H9 (cell line): Measurements from ENCODE around the gene CCDC93. TPM values are rescaled to one million over a fixed set of nuclear protein-coding genes. Genes with fewer than 3 reads are reported as not detected.

Experiments
- DNase-seq: peaks from one replicate; pipeline ENCODE4 v3.0.0-alpha.2; 2017
- H2AFZ ChIP-seq: one replicate; pipeline ENCODE4 v1.6.1; 2013; ENCODE audit warnings: mild to moderate bottlenecking, low read length, control low read depth, moderate library complexity
- H2AK5ac ChIP-seq: 2 replicates; pipeline ENCODE4 v1.6.1; 2013; ENCODE audit warnings: low read length, control low read depth, mixed read lengths; ENCODE audit not compliant: insufficient read length
- H2BK120ac ChIP-seq: one replicate; pipeline ENCODE4 v1.6.1; 2013; ENCODE audit warnings: low read depth, mild to moderate bottlenecking, low read length, control low read depth, inconsistent platforms; ENCODE audit not compliant: poor library complexity, severe bottlenecking
- H2BK12ac ChIP-seq: 2 replicates; pipeline ENCODE4 v1.6.1; 2013; ENCODE audit warnings: low read length, control low read depth, mixed read lengths, low read depth; ENCODE audit not compliant: insufficient read length
- H2BK15ac ChIP-seq: 2 replicates; pipeline ENCODE4 v1.6.1; 2013; ENCODE audit warnings: low read depth, low read length, control low read depth
- H2BK20ac ChIP-seq: one replicate; pipeline ENCODE4 v1.6.1; 2013; ENCODE audit warnings: low read depth, mild to moderate bottlenecking, low read length, control low read depth, inconsistent platforms; ENCODE audit not compliant: poor library complexity, severe bottlenecking
- H2BK5ac ChIP-seq: 2 replicates; pipeline ENCODE4 v1.6.1; 2013; ENCODE audit warnings: low read length, control low read depth, mixed read lengths; ENCODE audit not compliant: insufficient read length
- H3K14ac ChIP-seq: 2 replicates; pipeline ENCODE4 v1.6.1; 2013; ENCODE audit warnings: low read length, control low read depth; ENCODE audit not compliant: insufficient read depth
- H3K18ac ChIP-seq: 2 replicates; pipeline ENCODE4 v1.6.1; 2013; ENCODE audit warnings: low read depth, mild to moderate bottlenecking, mixed read lengths, low read length, control low read depth; ENCODE audit not compliant: insufficient read length
- H3K23ac ChIP-seq: 2 replicates; pipeline ENCODE4 v1.6.1; 2013; ENCODE audit warnings: low read length, control low read depth, mixed read lengths, low read depth; ENCODE audit not compliant: insufficient read length
- H3K23me2 ChIP-seq: 2 replicates; pipeline ENCODE4 v1.6.1; 2013; ENCODE audit warnings: low read depth, mild to moderate bottlenecking, mixed read lengths, low read length, control low read depth; ENCODE audit not compliant: insufficient read length, poor library complexity, severe bottlenecking
- H3K27ac ChIP-seq: 2 replicates; pipeline ENCODE4 v1.5.1; 2013; ENCODE audit warnings: low read length, control low read depth, mixed read lengths, low read depth; ENCODE audit not compliant: insufficient read length
- H3K27me3 ChIP-seq: 2 replicates; pipeline ENCODE4 v1.6.1; 2013; ENCODE audit warnings: low read length, control low read depth, inconsistent platforms; ENCODE audit not compliant: insufficient read depth
- H3K4ac ChIP-seq: 2 replicates; pipeline ENCODE4 v1.6.1; 2013; ENCODE audit warnings: low read depth, mild to moderate bottlenecking, control low read depth, inconsistent platforms, low read length, moderate library complexity
- H3K4me1 ChIP-seq: 2 replicates; pipeline ENCODE4 v1.6.1; 2013; ENCODE audit warnings: low read length, control low read depth, inconsistent platforms; ENCODE audit not compliant: insufficient read depth
- H3K4me2 ChIP-seq: 2 replicates; pipeline ENCODE4 v1.6.1; 2013; ENCODE audit warnings: low read length, control low read depth, mixed read lengths; ENCODE audit not compliant: insufficient read length, insufficient read depth
- H3K56ac ChIP-seq: 2 replicates; pipeline ENCODE4 v1.6.1; 2013; ENCODE audit warnings: low read depth, mild to moderate bottlenecking, mixed read lengths, low read length, control low read depth; ENCODE audit not compliant: insufficient read length
- H3K79me1 ChIP-seq: 2 replicates; pipeline ENCODE4 v1.6.1; 2013; ENCODE audit warnings: low read depth, mild to moderate bottlenecking, moderate library complexity, low read length, control low read depth, inconsistent platforms; ENCODE audit not compliant: insufficient read depth, poor library complexity, severe bottlenecking
- H3K79me2 ChIP-seq: 2 replicates; pipeline ENCODE4 v1.6.1; 2013; ENCODE audit warnings: low read length, control low read depth, inconsistent platforms; ENCODE audit not compliant: insufficient read depth
- H3K9ac ChIP-seq: 2 replicates; pipeline ENCODE4 v1.6.1; 2013; ENCODE audit warnings: low read length, control low read depth, mixed read lengths; ENCODE audit not compliant: insufficient read length; ENCODE audit errors: extremely low read depth
- H3K9me3 ChIP-seq: one replicate; pipeline ENCODE4 v1.6.1; 2013; ENCODE audit warnings: low read depth, low read length, inconsistent platforms; ENCODE audit not compliant: control insufficient read depth
- H3T11ph ChIP-seq: one replicate; pipeline ENCODE4 v1.6.1; 2013; ENCODE audit warnings: mild to moderate bottlenecking, low read length, control low read depth, inconsistent platforms
- H4K20me1 ChIP-seq: one replicate; pipeline ENCODE4 v1.6.1; 2013; ENCODE audit not compliant: control insufficient read depth, insufficient read length, insufficient read depth
- H4K5ac ChIP-seq: 2 replicates; pipeline ENCODE4 v1.6.1; 2013; ENCODE audit warnings: low read depth, mild to moderate bottlenecking, mixed read lengths, low read length, control low read depth; ENCODE audit not compliant: insufficient read length
- H4K8ac ChIP-seq: replicated peaks from 2 replicates; pipeline ENCODE4 v1.6.1; 2013; ENCODE audit warnings: low read length, control low read depth, mixed read lengths, low read depth; ENCODE audit not compliant: insufficient read length
- H4K91ac ChIP-seq: 2 replicates; pipeline ENCODE4 v1.6.1; 2013; ENCODE audit warnings: low read depth, mild to moderate bottlenecking, moderate library complexity, mixed read lengths, low read length, control low read depth; ENCODE audit not compliant: insufficient read length
- H3K27ac Mint-ChIP-seq, 3 experiments: 2 replicates in 2 of 3; 3 replicates in 1 of 3; pipeline ENCODE4 v1.8.0; 2020 to 2021; ENCODE audit warnings: mixed read lengths in 3 of 3, mild to moderate bottlenecking in 1 of 3, moderate library complexity in 1 of 3
- H3K27me3 Mint-ChIP-seq: 2 replicates; pipeline ENCODE4 v1.8.0; 2021; ENCODE audit warnings: low read depth, mild to moderate bottlenecking, moderate library complexity, mixed read lengths
- H3K36me3 Mint-ChIP-seq, 3 experiments: 2 replicates in 2 of 3; 3 replicates in 1 of 3; pipeline ENCODE4 v1.8.0; 2020 to 2021; ENCODE audit warnings: low read depth in 3 of 3, mixed read lengths in 3 of 3; ENCODE audit not compliant: insufficient read depth in 1 of 3
- H3K4me1 Mint-ChIP-seq, 2 experiments: 2 replicates each; pipeline ENCODE4 v1.8.0; 2020; ENCODE audit warnings: mixed read lengths in 2 of 2
- H3K4me3 Mint-ChIP-seq, 2 experiments: 2 replicates in 1 of 2; 3 replicates in 1 of 2; pipeline ENCODE4 v1.8.0; 2020 to 2021; ENCODE audit warnings: mild to moderate bottlenecking in 2 of 2, mixed read lengths in 2 of 2, moderate library complexity in 1 of 2
- H3K9me3 Mint-ChIP-seq, 2 experiments: 2 replicates in 1 of 2; 3 replicates in 1 of 2; pipeline ENCODE4 v1.8.0; 2020; ENCODE audit warnings: mild to moderate bottlenecking in 2 of 2, mixed read lengths in 2 of 2, moderate library complexity in 1 of 2
- CTCF ChIP-seq: fragments of 200-600 bp; sonication (generic); conservative IDR thresholded peaks from 3 replicates; pipeline ENCODE4 v1.8.0; 2021; ENCODE audit warnings: antibody characterized with exemption, mild to moderate bottlenecking
- WGBS: extraction: QIAGEN DNeasy Blood & Tissue Kit; methylation state at CpG from one replicate; pipeline ENCODE4 v1.1.7; 2013; ENCODE audit warnings: missing lambda C conversion rate, low lambda C conversion rate, mixed read lengths; ENCODE audit not compliant: insufficient read length; ENCODE audit errors: extremely low coverage; 5-methylcytosine and 5-hydroxymethylcytosine counted together
- total RNA-seq: library from RNA; stranded (reverse); gene quantifications from 2 replicates; pipeline ENCODE4 v1.2.1, GENCODE V29; 2021

CCDC93 gene
- total RNA-seq, 1 experiment from 2014 or later = 16.4 TPM

- WGBS = no CpG with 5 or more reads among the region's 5 CpGs
- no peak for DNase-seq
These were observed 78.4 kb downstream of the CCDC93 start for GRCh38 chr2:117935456-117935855.

More at GRCh38 chr2:117935456-117935855, 78.4 kb downstream of the CCDC93 start:
- Histone ChIP-seq H4K91ac (no peak overlapping the region), H3K56ac (no peak overlapping the region), H3K27me3 (no peaks in the 10 kb centered on the region), H2BK15ac (no peak overlapping the region), H4K8ac (no peak overlapping the region), H3K79me2 (no peaks in the 10 kb centered on the region), H2AK5ac (no peak overlapping the region), H3K9me3 (no peaks in the 10 kb centered on the region), H2AFZ (no peak overlapping the region), H3K23me2 (no peaks in the 10 kb centered on the region), H3K4ac (no peak overlapping the region), H3K14ac (no peak overlapping the region), H4K20me1 (no peaks in the 10 kb centered on the region), H2BK5ac (no peak overlapping the region), H4K5ac (no peak overlapping the region), H3K9ac (no peak overlapping the region), H3K4me1 (no peaks in the 10 kb centered on the region), H3K27ac (no peak overlapping the region), H3K23ac (no peak overlapping the region), H2BK20ac (no peak overlapping the region), H3K18ac (no peak overlapping the region), H2BK120ac (no peak overlapping the region), H2BK12ac (no peak overlapping the region), H3K4me2 (no peak overlapping the region), H3T11ph (no peak overlapping the region), H3K79me1 (no peaks in the 10 kb centered on the region)
- Mint-ChIP-seq H3K9me3 (no peaks in the 10 kb centered on the region), H3K4me1 (no peaks in the 10 kb centered on the region), H3K36me3 (peaks cover 21 to 62% (median 45%) of the 10 kb centered on the region in 3 experiments; a peak in 6 of 7 replicates), H3K27me3 (no peaks in the 10 kb centered on the region), H3K4me3 (no peak overlapping the region), H3K27ac (peak overlapping the region in 1 of 3 experiments; percentile 23; a peak in 1 of 7 replicates)
- TF ChIP-seq CTCF = no peak
